ENCODE data around the gene ETV1.

ETV1 gene

DNA sequence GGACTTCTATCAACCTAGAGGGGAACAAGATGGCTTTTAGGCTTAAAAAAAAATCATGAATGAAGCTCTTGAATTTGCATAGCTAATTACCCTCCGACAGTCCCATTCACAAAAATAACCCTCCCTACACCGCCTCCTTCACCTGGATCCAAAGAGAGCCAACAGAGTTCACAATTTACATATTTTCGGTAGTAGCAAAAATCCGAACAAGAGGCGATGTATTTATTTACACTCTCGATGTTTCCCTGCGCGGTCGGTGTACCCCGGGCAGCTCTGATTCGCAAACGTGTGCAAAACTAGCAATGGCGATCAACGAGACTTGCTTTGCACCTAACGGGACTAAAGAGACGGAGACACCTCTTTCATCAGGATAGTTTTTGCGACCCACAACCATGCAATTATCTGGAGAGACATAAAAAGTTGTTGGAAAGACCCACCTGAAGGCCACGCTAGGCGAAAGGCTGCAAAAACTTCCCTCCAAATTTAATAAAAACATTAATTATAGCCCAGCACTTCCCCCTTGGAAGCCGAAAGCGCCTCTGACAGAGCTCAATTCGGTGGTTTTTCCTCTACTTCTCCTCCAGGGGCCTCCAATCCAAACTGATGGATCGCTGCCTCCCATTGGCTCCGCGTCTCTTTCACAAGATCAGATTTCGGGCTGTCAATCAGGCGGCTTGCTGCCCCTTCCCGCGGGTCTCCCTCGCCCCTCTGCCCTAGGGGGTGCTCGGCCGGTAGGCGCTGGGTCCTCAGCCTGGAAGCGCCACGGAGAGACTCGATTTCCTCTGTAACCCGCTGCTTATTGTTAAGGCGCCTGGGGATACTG lies at the start of gene ETV1:
Gene ETV1, minus strand, starts transcription at position 541 of the 823 bp plus-strand sequence. CDS start 614 bp downstream, outside the sequence.
- DNase-seq, result no peak

DNA sequence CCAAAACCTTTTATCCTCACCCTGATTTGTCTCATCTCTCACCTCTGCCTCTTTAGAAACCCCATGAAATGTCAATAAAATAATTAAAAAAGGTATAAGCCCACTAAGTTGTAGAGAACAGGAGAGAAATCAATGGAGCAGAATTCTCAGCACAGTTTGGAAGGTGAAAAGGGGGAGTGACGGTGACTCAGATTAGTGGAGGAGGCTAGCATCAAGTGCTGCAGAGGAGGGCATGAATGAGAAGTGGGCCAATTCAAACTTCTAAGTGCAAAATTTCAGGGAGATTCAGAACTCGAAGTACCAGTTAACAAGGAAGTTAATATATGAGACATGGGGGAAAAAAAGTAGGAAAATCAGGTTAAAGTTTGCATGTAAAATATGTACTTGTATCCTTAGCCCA lies 34.9 kb upstream of the ETV1 start:
- DNase-seq, result no peak

DNA sequence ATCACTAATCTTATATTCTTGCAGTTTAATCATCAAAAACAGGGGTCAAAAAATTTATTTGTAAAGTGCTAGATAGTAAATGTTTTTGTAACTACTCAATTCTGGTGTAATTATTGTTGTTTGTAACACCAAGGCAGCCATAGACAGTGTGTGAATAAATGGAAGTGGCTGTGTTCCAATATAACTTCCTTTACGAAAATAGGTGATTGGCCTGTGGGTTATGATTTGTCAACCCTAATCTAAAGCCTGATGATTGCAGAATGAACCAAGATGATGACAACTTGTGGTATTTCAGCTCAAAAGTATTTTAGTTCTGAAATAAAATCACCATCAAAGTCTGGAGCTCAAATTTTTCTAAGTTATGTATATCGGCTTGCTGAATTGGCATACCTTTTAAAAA lies 34.4 kb upstream of the ETV1 start:
- no peak for DNase-seq

DNA sequence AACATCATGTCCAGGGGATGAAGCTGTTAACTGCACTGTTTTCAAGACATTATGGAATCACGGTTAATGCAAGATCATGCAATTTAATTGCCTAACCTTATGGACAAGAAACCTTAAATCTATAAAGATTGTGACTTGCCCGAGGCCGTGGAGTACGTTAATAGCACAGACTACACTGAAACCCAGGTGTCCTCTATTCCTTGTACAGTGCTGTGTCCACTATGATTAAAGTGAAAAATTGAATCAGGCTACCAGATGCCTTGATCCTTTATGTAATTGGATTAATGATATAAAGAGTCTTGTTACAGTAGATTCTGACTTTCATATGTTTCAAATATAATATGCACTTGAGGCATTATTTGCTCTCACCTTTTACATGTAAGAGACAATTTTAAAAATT lies 33.9 kb upstream of the ETV1 start:
- no peak for DNase-seq

DNA sequence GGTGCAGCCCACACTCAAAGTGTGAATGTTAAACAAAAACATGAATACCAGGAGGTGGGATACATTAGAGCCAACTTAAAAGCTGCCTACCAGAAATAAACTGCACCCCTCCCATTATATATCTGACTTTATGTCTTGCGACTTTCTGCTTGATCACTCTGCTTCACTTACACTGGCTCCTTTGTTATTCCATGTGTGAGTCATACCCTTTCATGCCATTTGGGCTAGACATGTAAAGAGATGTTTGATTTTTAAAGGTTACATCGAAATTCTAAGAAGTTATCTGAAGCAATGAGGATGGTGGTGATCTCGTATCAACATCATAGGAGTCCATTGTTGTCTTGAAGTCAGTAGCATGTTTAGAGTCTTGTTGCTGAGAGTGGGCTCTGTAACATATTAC lies 31.6 kb upstream of the ETV1 start:
- no peak for DNase-seq

GRCh38 chr7:14020339-14020900 lies 31.0 kb upstream of the ETV1 start:
- DNase-seq, result no peak

GRCh38 chr7:14018751-14019150 lies 29.3 kb upstream of the ETV1 start:
- no peak for DNase-seq

DNA sequence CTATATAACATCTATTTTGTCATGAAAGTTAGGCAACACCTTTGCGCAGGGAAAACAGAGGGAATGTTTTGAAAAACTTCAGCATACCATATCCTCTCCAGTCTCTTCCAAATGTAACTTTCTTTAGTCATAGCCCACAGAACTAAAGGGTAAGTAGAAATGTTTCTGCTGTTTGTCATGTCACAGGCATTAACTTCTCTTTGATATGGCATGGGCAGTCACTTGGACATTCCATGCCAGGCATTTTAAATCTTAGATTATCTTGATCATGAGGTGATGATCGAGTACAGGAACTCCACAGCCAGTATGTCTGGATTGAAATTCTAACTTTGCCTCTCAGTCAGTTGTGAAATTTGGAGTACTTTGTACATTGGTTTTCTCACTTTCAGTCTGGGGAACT lies 27.5 kb upstream of the ETV1 start:
- no peak for DNase-seq

DNA sequence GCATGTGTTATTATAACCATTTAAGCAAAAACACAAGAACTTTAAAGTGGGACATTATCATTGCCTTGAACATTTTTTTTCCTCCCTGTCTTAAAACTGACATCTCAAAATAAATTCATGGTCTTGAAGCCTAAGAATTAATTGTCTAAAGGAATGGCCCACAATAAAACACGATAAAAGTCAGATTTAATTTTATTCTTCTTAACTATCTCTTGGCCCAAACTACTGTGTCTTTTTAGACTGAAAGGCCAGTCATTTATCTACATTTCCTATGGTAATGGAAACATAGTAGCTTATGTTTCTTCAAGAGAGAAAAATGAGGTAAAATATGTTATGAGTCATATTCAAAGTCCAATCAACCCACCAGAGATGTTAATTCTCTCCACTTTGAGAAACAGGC lies 24.4 kb upstream of the ETV1 start:
- DNase-seq, result no peak

DNA sequence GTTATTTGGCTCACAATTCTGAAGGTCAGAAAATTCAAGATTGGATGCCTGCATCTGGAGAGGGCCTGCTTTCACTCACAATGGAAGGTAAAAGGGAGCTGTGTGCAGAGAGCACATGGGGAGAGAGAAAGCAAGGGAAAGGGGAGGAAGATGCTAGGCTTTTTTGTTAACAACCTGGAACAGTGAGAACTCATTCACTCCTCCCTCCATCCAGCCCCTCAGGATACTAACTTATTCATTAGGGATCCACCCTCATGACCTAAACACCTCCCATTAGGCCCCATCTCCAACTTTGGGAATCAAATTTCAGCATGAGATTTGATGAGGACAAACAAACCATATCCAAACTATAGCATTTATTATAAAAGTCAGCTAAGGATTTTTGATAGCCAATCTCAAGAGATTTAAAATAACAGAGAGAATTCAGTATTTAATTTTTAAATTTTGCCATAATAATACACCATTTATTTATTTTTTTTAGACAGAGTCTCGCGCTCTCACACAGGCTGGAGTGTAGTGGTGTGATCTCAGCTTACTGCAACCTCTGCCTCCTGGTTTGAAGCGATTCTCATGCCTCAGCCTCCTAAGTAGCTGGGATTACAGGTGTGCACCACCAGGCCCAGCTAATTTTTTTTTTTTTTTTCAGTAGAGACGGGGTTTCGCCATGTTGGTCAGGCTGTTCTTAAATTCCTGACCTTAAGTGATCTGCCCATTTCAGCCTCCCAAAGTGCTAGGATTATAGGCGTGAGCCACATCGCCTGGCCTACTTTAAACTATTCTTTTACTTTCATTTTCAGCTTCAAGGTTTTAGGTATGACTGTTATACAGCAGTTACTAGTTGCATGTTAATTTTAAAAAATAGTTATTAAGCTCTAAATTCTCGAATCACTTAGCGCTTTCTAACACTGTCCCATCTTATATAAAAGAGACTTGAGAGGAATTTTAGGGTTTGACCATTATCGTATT lies 20.3 kb upstream of the ETV1 start:
- no peak for DNase-seq

- DNase-seq, result no peak
These were observed 11.7 kb upstream of the ETV1 start for GRCh38 chr7:14001139-14001538.

GRCh38 chr7:14000247-14000646 lies 10.8 kb upstream of the ETV1 start:
- DNase-seq, result no peak

GRCh38 chr7:13998866-13999265 lies 9.4 kb upstream of the ETV1 start:
- DNase-seq, result no peak

- no peak for DNase-seq
These were observed 3.1 kb upstream of the ETV1 start for GRCh38 chr7:13992596-13992964.

- DNase-seq, result no peak
These were observed 2.5 kb upstream of the ETV1 start for GRCh38 chr7:13991791-13992595.

GRCh38 chr7:13990984-13991790 lies 1.7 kb upstream of the ETV1 start:
- DNase-seq, result peak; percentile 62

- DNase-seq, result no peak
These were observed 985 bp upstream of the ETV1 start for GRCh38 chr7:13990319-13990983.

GRCh38 chr7:13989949-13990305 lies 461 bp upstream of the ETV1 start:
- no peak for DNase-seq

GRCh38 chr7:13988731-13989125 lies 738 bp downstream of the ETV1 start:
- no peak for DNase-seq

DNA sequence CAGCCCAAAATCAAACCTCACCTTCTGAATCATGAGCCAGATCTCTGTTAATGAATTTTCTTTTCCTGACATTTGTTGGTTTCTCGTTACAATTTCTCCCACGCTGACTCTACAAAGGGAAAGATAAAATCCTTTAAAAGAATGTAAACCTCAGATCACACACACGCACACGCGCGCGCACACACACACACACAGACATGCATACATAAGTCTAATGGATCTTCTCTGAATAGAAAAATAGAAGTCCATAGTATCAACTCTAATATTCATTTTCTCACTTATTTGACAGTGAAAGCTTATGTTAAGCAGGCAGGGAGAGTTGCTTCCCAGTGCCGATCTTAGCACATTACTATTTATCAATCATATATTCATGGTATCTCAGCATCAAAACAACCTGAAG lies 1.4 kb downstream of the ETV1 start:
- DNase-seq, result no peak

GRCh38 chr7:13987395-13987794 lies 2.1 kb downstream of the ETV1 start:
- no peak for DNase-seq
